Psoas muscle (tissue), 8 donors: Measurements from ENCODE around the gene TRIP10. TPM values are rescaled to one million over a fixed set of nuclear protein-coding genes. Genes with fewer than 3 reads are reported as not detected.

Experiments
- ATAC-seq, 4 donors: fragments of 200-7000 bp; cut with Tn5 transposase; one replicate each; pipeline ENCODE4 v1.9.1; 2020; ENCODE audit warnings: moderate library complexity in 3 of 4, mild to moderate bottlenecking in 2 of 4
- DNase-seq, 2 donors: peaks; one replicate each; pipeline ENCODE4 v3.0.0-alpha.2; 2020
- H3K27ac ChIP-seq: fragments of 200-600 bp; one replicate; pipeline ENCODE4 v1.8.0; 2022
- H3K27me3 ChIP-seq, 3 donors: fragments of 200-600 bp in 1 of 3; one replicate each; pipeline versions ENCODE4 v1.6.1 to v1.8.0; 2013 to 2022; ENCODE audit warnings: low read length in 2 of 3, mild to moderate bottlenecking in 2 of 3, moderate library complexity in 1 of 3; ENCODE audit not compliant: insufficient read depth in 3 of 3
- H3K36me3 ChIP-seq, 2 donors: fragments of 200-600 bp in 1 of 2; one replicate each; pipeline versions ENCODE4 v1.6.1 to v1.8.0; 2013 to 2022; ENCODE audit warnings: low read depth in 1 of 2, mild to moderate bottlenecking in 1 of 2, moderate library complexity in 1 of 2; ENCODE audit not compliant: insufficient read depth in 1 of 2
- H3K4me1 ChIP-seq: fragments of 200-600 bp; one replicate; pipeline ENCODE4 v1.8.0; 2022
- H3K4me3 ChIP-seq: fragments of 200-600 bp; one replicate; pipeline ENCODE4 v1.8.0; 2022; ENCODE audit warnings: mild to moderate bottlenecking
- H3K9me3 ChIP-seq: fragments of 200-600 bp; one replicate; pipeline ENCODE4 v1.8.0; 2022
- CTCF ChIP-seq: fragments of 200-600 bp; IDR thresholded peaks from one replicate; pipeline ENCODE4 v1.8.0; 2022; ENCODE audit warnings: antibody characterized with exemption
- WGBS, 3 donors: extraction: QIAGEN DNeasy Blood & Tissue Kit; methylation state at CpG; one replicate each; pipeline versions ENCODE4 v1.1.6 to v1.1.7; 2013; 5-methylcytosine and 5-hydroxymethylcytosine counted together
- intact Hi-C, 2 donors: fragments of 100-400 bp; cut with DNase I; formaldehyde crosslinking; loops; one replicate each; pipeline versions ENCODE4 v1.11.0 to v1.14.2; 2022
- polyA plus RNA-seq, 3 donors: library from polyadenylated mRNA; stranded (reverse); fragments of 200-250 nt; gene quantifications; one replicate each; pipeline ENCODE4 v1.2.3, GENCODE V29; 2013
- total RNA-seq, 4 donors: library from RNA; stranded (reverse); fragmentation: NEBNext Ultra II Directional in 2 of 4; extraction: Animal tissue kit (Norgen Biotek cat#: 25700) in 2 of 4; gene quantifications; one replicate each; pipeline versions ENCODE4 v1.2.1 to v1.2.4, GENCODE V29; 2021 to 2023
- donor health status: healthy with polysubstance abuse.
- donor health status: DM: no; HTN: no; CAD: no; lungs with moderate emphysema.
- donor health status: Bipolar disorder and iron deficiency.
- donor health status: healthy.
- donor health status: DM: yes; HTN: yes; CAD: no.
- donor health status: DM: no; HTN: no; CAD: no.
- donor health status: DM: no; HTN: no; CAD: no.
- donor health status: DM: yes; HTN: yes; CAD: no.

The TRIP10 gene
- total and polyA plus RNA-seq, 7 donors = 104 to 297 (median 230) TPM

- DNase-seq (no peak), ATAC-seq (no peak)
- 71 to 75% (median 74%) methylated on average over 2 of the region's 2 CpGs for WGBS, 3 donors
- Histone ChIP-seq H3K27me3 (peaks cover 0 to under 1% (median 0%) of the 10 kb centered on the region in 3 donors), H3K36me3 (no peaks in the 10 kb centered on the region), H3K9me3 (no peaks in the 10 kb centered on the region), H3K4me1 (no peaks in the 10 kb centered on the region), H3K4me3 (no peak overlapping the region), H3K27ac (no peak overlapping the region)
- intact Hi-C loops = no loop called here
- no peak for TF ChIP-seq CTCF
Observed at GRCh38 chr19:6777434-6777833, 38.0 kb downstream of the TRIP10 start.

- Histone ChIP-seq H3K4me1 (no peaks in the 10 kb centered on the region), H3K36me3 (no peaks in the 10 kb centered on the region), H3K27me3 (peaks cover 0 to 3% (median 0%) of the 10 kb centered on the region in 3 donors), H3K9me3 (no peaks in the 10 kb centered on the region), H3K4me3 (no peak overlapping the region), H3K27ac (no peak overlapping the region)
- intact Hi-C loops = no loop called here
- TF ChIP-seq CTCF = no peak
- DNase-seq (no peak), ATAC-seq (no peak)
- WGBS, 3 donors = 58 to 66% (median 61%) methylated on average over 4 of the region's 4 CpGs
Observed at GRCh38 chr19:6778386-6778785, 38.9 kb downstream of the TRIP10 start.

GRCh38 chr19:6779206-6779605 lies 39.7 kb downstream of the TRIP10 start:
- intact Hi-C loops = no loop called here
- Histone ChIP-seq H3K4me1 (no peaks in the 10 kb centered on the region), H3K36me3 (no peaks in the 10 kb centered on the region), H3K27me3 (peaks cover 0 to 3% (median 0%) of the 10 kb centered on the region in 3 donors), H3K9me3 (no peaks in the 10 kb centered on the region), H3K27ac (no peak overlapping the region), H3K4me3 (no peak overlapping the region)
- TF ChIP-seq CTCF = no peak
- 74 to 79% (median 75%) methylated on average over 4 of the region's 4 CpGs for WGBS, 3 donors
- DNase-seq = no peak
- ATAC-seq = no peak

GRCh38 chr19:6787393-6787792 lies 47.9 kb downstream of the TRIP10 start:
- Histone ChIP-seq H3K9me3 (no peaks in the 10 kb centered on the region), H3K4me1 (no peaks in the 10 kb centered on the region), H3K27me3 (peaks cover 0 to 2% (median 0%) of the 10 kb centered on the region in 3 donors), H3K36me3 (no peaks in the 10 kb centered on the region), H3K4me3 (no peak overlapping the region), H3K27ac (no peak overlapping the region)
- DNase-seq = no peak
- 83 to 92% (median 91%) methylated on average over 4 of the region's 4 CpGs for WGBS, 3 donors
- TF ChIP-seq CTCF = no peak
- no peak for ATAC-seq
- intact Hi-C loops = no loop called here

GRCh38 chr19:6788896-6789295 lies 49.4 kb downstream of the TRIP10 start:
- Histone ChIP-seq H3K36me3 (no peaks in the 10 kb centered on the region), H3K27me3 (no peaks in the 10 kb centered on the region), H3K4me3 (no peak overlapping the region), H3K27ac (no peak overlapping the region), H3K9me3 (peaks cover 2% of the 10 kb centered on the region), H3K4me1 (no peaks in the 10 kb centered on the region)
- no peak for ATAC-seq
- no peak for TF ChIP-seq CTCF
- intact Hi-C loops = no loop called here
- WGBS, 3 donors = 74 to 77% (median 75%) methylated on average over 3 to 4 of the region's 4 CpGs
- no peak for DNase-seq
